Activated CD4-positive, CD25-positive, alpha-beta regulatory T cell treated with anti-CD3 and anti-CD28 coated beads, Interleukin-2, amount 50 U/mL, for 16 hours (primary cell): ENCODE measurements around the gene SLC12A7.
"Not testable (repeated sequence)": the region's sequence is repeated elsewhere in the genome, so short reads cannot be mapped to it uniquely, and the experiment has no call there.

Experiments used
- DNase-seq: peaks from one replicate; pipeline ENCODE4 v3.0.0-alpha.2; 2020; ENCODE audit warnings: low read depth, low spot score

The SLC12A7 gene

GRCh38 chr5:1095990-1096363 is 15.9 kb downstream of the SLC12A7 start:
- no peak for DNase-seq

GRCh38 chr5:1095302-1095989 is 16.4 kb downstream of the SLC12A7 start:
- DNase-seq = no peak

GRCh38 chr5:1094670-1095190 is 17.1 kb downstream of the SLC12A7 start:
- no peak for DNase-seq

GRCh38 chr5:1093361-1093760 is 18.5 kb downstream of the SLC12A7 start:
- no peak for DNase-seq

GRCh38 chr5:1092122-1092521 is 19.7 kb downstream of the SLC12A7 start:
- no peak for DNase-seq

GRCh38 chr5:1091632-1092031 is 20.2 kb downstream of the SLC12A7 start:
- DNase-seq = no peak

GRCh38 chr5:1090538-1090937 is 21.3 kb downstream of the SLC12A7 start:
- DNase-seq = no peak

- no peak for DNase-seq
Observed at GRCh38 chr5:1089621-1090040, 22.2 kb downstream of the SLC12A7 start.

- no peak for DNase-seq
Observed at GRCh38 chr5:1089146-1089545, 22.7 kb downstream of the SLC12A7 start.

GRCh38 chr5:1088726-1089125 is 23.1 kb downstream of the SLC12A7 start:
- DNase-seq = no peak

- DNase-seq = no peak
Observed at GRCh38 chr5:1088031-1088430, 23.8 kb downstream of the SLC12A7 start.

- DNase-seq = no peak
Observed at GRCh38 chr5:1087428-1087827, 24.4 kb downstream of the SLC12A7 start.

GRCh38 chr5:1086871-1087270 is 25.0 kb downstream of the SLC12A7 start:
- DNase-seq = no peak

- DNase-seq = no peak
Observed at GRCh38 chr5:1086137-1086536, 25.7 kb downstream of the SLC12A7 start.

GRCh38 chr5:1085391-1085790 is 26.5 kb downstream of the SLC12A7 start:
- no peak for DNase-seq

- no peak for DNase-seq
Observed at GRCh38 chr5:1083823-1084605, 27.8 kb downstream of the SLC12A7 start.

- DNase-seq = not testable (repeated sequence)
Observed at GRCh38 chr5:1083026-1083425, 28.8 kb downstream of the SLC12A7 start.

- no peak for DNase-seq
Observed at GRCh38 chr5:1081519-1081918, 30.3 kb downstream of the SLC12A7 start.

- DNase-seq = no peak
Observed at GRCh38 chr5:1080432-1080831, 31.4 kb downstream of the SLC12A7 start.

GRCh38 chr5:1079961-1080360 is 31.9 kb downstream of the SLC12A7 start:
- DNase-seq = no peak

- DNase-seq = no peak
Observed at GRCh38 chr5:1079486-1079885, 32.4 kb downstream of the SLC12A7 start.

GRCh38 chr5:1078851-1079250 is 33.0 kb downstream of the SLC12A7 start:
- no peak for DNase-seq

- DNase-seq = no peak
Observed at GRCh38 chr5:1078206-1078605, 33.7 kb downstream of the SLC12A7 start.
